Keratinocyte (primary cell): ENCODE data around the gene YWHAE. TPM values are rescaled to one million over a fixed set of nuclear protein-coding genes. Genes with fewer than 3 reads are reported as not detected.

Experiments
- DNase-seq: peaks from one replicate; pipeline ENCODE4 v3.0.0-alpha.2; 2011; ENCODE audit warnings: low read depth, missing footprints, low spot score
- FAIRE-seq: peaks from 2 replicates; lab custom pipeline; 2011; peaks lifted over from hg19 to GRCh38; lab: Jason Lieb, UNC
- H2AFZ ChIP-seq: 2 replicates; pipeline ENCODE4 v1.6.0; 2012; ENCODE audit warnings: low read length, control low read depth, inconsistent platforms; ENCODE audit not compliant: control insufficient read depth
- H3K27ac ChIP-seq: 2 replicates; pipeline ENCODE4 v1.5.1; 2011; ENCODE audit warnings: low read length; ENCODE audit not compliant: control insufficient read depth, insufficient read depth
- H3K27me3 ChIP-seq: 3 replicates; pipeline ENCODE4 v1.6.0; 2011; ENCODE audit warnings: low read length; ENCODE audit not compliant: control insufficient read depth, insufficient read depth; ENCODE audit errors: extremely low read depth
- H3K36me3 ChIP-seq, 2 experiments: 2 replicates in 1 of 2; 3 replicates in 1 of 2; pipeline ENCODE4 v1.5.1; 2011; ENCODE audit warnings: low read length in 2 of 2, mild to moderate bottlenecking in 1 of 2; ENCODE audit not compliant: control insufficient read depth in 2 of 2, insufficient read depth in 2 of 2; ENCODE audit errors: extremely low read depth in 1 of 2
- H3K4me1 ChIP-seq: 3 replicates; pipeline ENCODE4 v1.5.1; 2011; ENCODE audit warnings: low read length; ENCODE audit not compliant: control insufficient read depth, insufficient read depth; ENCODE audit errors: extremely low read depth
- H3K4me2 ChIP-seq: 3 replicates; pipeline ENCODE4 v1.6.0; 2011; ENCODE audit warnings: low read depth, low read length; ENCODE audit not compliant: control insufficient read depth, insufficient read depth; ENCODE audit errors: extremely low read depth
- H3K4me3 ChIP-seq, 3 experiments: fragments of 200-600 bp in 1 of 3; sonication (generic) in 1 of 3; 2 replicates in 2 of 3; 3 replicates in 1 of 3; pipeline ENCODE4 v1.5.1; 2011 to 2016; ENCODE audit warnings: low read length in 3 of 3, mild to moderate bottlenecking in 3 of 3, control low read depth in 2 of 3, inconsistent platforms in 1 of 3, low read depth in 1 of 3, mixed read lengths in 1 of 3, mixed run types in 1 of 3, moderate library complexity in 1 of 3; ENCODE audit not compliant: control insufficient read depth in 2 of 3, insufficient read depth in 2 of 3; ENCODE audit errors: extremely low read depth in 1 of 3
- H3K79me2 ChIP-seq: 2 replicates; pipeline ENCODE4 v1.6.0; 2012; ENCODE audit warnings: low read length; ENCODE audit not compliant: control insufficient read depth, insufficient read depth
- H3K9ac ChIP-seq: 3 replicates; pipeline ENCODE4 v1.6.0; 2011; ENCODE audit warnings: low read length; ENCODE audit not compliant: control insufficient read depth, insufficient read depth; ENCODE audit errors: extremely low read depth
- H3K9me1 ChIP-seq: 3 replicates; pipeline ENCODE4 v1.6.0; 2011; ENCODE audit warnings: low read length; ENCODE audit not compliant: control insufficient read depth, insufficient read depth; ENCODE audit errors: extremely low read depth
- H3K9me3 ChIP-seq: 2 replicates; pipeline ENCODE4 v1.5.1; 2012; ENCODE audit warnings: low read depth, low read length; ENCODE audit not compliant: control insufficient read depth
- H4K20me1 ChIP-seq: 3 replicates; pipeline ENCODE4 v1.6.0; 2011; ENCODE audit warnings: low read length; ENCODE audit not compliant: control insufficient read depth, insufficient read depth; ENCODE audit errors: extremely low read depth
- CTCF ChIP-seq, 3 experiments: IDR thresholded peaks in 1 of 3; conservative IDR thresholded peaks in 1 of 3; optimal IDR thresholded peaks in 1 of 3; 2 replicates in 2 of 3; 3 replicates in 1 of 3; pipeline versions ENCODE3 to v1.5.1; 2011; ENCODE audit warnings: low read length in 3 of 3, mild to moderate bottlenecking in 3 of 3, moderate library complexity in 2 of 3, control low read depth in 1 of 3, inconsistent platforms in 1 of 3; ENCODE audit not compliant: insufficient read depth in 2 of 3; ENCODE audit errors: extremely low read depth in 1 of 3
- EZH2 ChIP-seq: IDR thresholded peaks from one replicate; pipeline ENCODE4 v1.6.1; 2012; ENCODE audit warnings: inconsistent platforms, mild to moderate bottlenecking, low read length, moderate library complexity
- dilution Hi-C: fragments of 300-500 bp; cut with MboI; formaldehyde crosslinking; loops from one replicate; pipeline ENCODE4 v1.7.0; 2020; ENCODE audit warnings: low sequenced_read_pairs; ENCODE audit not compliant: extremely low pct_ligation_motif_present
- polyA plus RNA-seq, 5 experiments: library from polyadenylated mRNA; depleted of rRNA in 3 of 5; stranded (reverse) in 3 of 5; stranded (forward) in 1 of 5; unstranded in 1 of 5; fragments of >200 nt; gene quantifications; 1 replicate in 1 of 5; 2 replicates in 3 of 5; 3 replicates in 1 of 5; pipeline versions ENCODE4 v1.2.1 to v1.2.3, GENCODE V29; 2011 to 2012; ENCODE audit warnings: missing spikeins in 2 of 5, low read depth in 1 of 5, low replicate concordance in 1 of 5

Gene YWHAE
- polyA plus RNA-seq, 1 donor (not counting 4 experiments of a cell fraction or from before 2014, with no cell fraction given), result 739 TPM

GRCh38 chr17:1362964-1363363 lies 37.1 kb downstream of the YWHAE start:
- no peaks in the 10 kb centered on the region for H3K27me3 ChIP-seq
- DNase-seq (no peak), FAIRE-seq (no peak)
- peaks cover 96% of the 10 kb centered on the region for H3K79me2 ChIP-seq
- H3K36me3 ChIP-seq, result peaks cover 14 to 37% of the 10 kb centered on the region in 2 experiments
- no peak overlapping the region for H3K4me2 ChIP-seq
- peaks cover 58% of the 10 kb centered on the region for H4K20me1 ChIP-seq
- no peak overlapping the region for H3K4me3 ChIP-seq
- TF ChIP-seq EZH2 (no peak), CTCF (optimal IDR thresholded peaks at IDR 0.05 in 1 of 3, IDR thresholded peaks at IDR 0.05 in 1 of 3, conservative IDR thresholded peaks at IDR 0.05 in 1 of 3; ENCODE audit: extremely low read depth in 1 of 3, insufficient read depth in 2 of 3, low read length in 3 of 3) (no peak)
- H3K9ac ChIP-seq, result no peak overlapping the region
- H3K27ac ChIP-seq, result no peak overlapping the region
- H3K4me1 ChIP-seq, result peaks cover 27% of the 10 kb centered on the region
- no peak overlapping the region for H2AFZ ChIP-seq
- H3K9me1 ChIP-seq, result no peaks in the 10 kb centered on the region
- no peaks in the 10 kb centered on the region for H3K9me3 ChIP-seq
- dilution Hi-C loops, result no loop called here

DNA sequence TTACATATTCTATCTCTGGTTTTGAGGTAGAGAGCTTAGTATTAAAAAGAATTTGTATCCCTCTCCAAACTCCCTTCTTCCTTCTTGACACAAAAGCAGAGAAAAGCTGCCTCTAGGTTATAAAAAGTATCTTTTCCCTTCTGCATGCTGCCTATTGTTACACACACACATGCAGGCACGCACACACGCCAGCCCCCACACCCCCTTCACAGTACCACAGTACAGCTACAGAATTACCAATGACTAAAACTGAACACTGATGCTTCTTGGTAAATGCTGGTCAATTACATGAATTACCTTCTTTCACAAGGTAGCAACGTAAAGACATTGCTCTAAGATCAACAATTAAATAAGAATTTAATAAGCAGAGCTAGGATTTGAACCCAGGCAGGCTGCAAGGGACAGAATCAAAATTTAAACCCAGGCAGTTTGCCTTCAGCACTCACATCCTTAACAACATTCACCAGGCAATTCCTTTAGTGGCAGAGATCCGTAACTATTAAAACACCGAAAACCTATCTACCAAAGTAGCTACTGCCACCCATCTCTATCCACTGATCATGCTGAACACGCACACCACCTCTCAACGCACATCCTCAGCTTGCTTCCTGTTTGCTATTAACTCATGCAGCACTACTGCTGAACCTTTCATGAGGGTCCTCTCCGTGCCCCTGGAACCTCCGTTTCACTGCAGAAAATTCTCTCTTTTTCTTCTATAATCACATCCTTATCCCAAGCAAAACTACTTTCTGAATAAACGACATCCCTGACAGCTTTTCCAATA lies 37.8 kb downstream of the YWHAE start:
- Histone ChIP-seq H3K79me2 (peaks cover 96% of the 10 kb centered on the region), H3K27ac (no peak overlapping the region), H3K36me3 (peaks cover 14 to 37% of the 10 kb centered on the region in 2 experiments), H3K27me3 (no peaks in the 10 kb centered on the region), H3K9me3 (no peaks in the 10 kb centered on the region), H3K4me2 (no peak overlapping the region), H3K9ac (no peak overlapping the region), H3K9me1 (no peaks in the 10 kb centered on the region), H3K4me1 (peaks cover 22% of the 10 kb centered on the region), H4K20me1 (peaks cover 51% of the 10 kb centered on the region), H2AFZ (no peak overlapping the region), H3K4me3 (no peak overlapping the region)
- DNase-seq (no peak), FAIRE-seq (no peak)
- dilution Hi-C loops, result no loop called here
- TF ChIP-seq EZH2 (no peak), CTCF (optimal IDR thresholded peaks at IDR 0.05 in 1 of 3, IDR thresholded peaks at IDR 0.05 in 1 of 3, conservative IDR thresholded peaks at IDR 0.05 in 1 of 3; ENCODE audit: extremely low read depth in 1 of 3, insufficient read depth in 2 of 3, low read length in 3 of 3) (no peak)
